ENCODE results near the gene SEC31B.

The SEC31B gene

GRCh38 chr10:100554902-100555301, 35.2 kb upstream of the SEC31B start:
- Histone ChIP-seq H3K9me3 (ENCODE audit: low read length) (no peaks in the 10 kb centered on the region), H3K4me1 (ENCODE audit: insufficient read depth, low read length, severe bottlenecking) (no peaks in the 10 kb centered on the region), H3K4me2 (ENCODE audit: low read length) (no peak overlapping the region), H3K4me3 (ENCODE audit: low read depth, low read length, poor library complexity, severe bottlenecking) (no peak overlapping the region), H3K9me2 (ENCODE audit: low read depth, low read length) (no peaks in the 10 kb centered on the region), H2AFZ (ENCODE audit: low read length) (no peak overlapping the region), H3K36me3 (ENCODE audit: insufficient read depth, low read length) (no peaks in the 10 kb centered on the region), H3K27ac (ENCODE audit: low read depth, low read length, poor library complexity, severe bottlenecking) (no peak overlapping the region), H4K20me1 (ENCODE audit: insufficient read depth, low read length) (no peaks in the 10 kb centered on the region), H3K9ac (ENCODE audit: low read length) (no peak overlapping the region), H3K27me3 (ENCODE audit: insufficient read depth, low read length) (no peaks in the 10 kb centered on the region), H3K79me2 (ENCODE audit: insufficient read depth, low read length) (no peaks in the 10 kb centered on the region), H3F3A (ENCODE audit: insufficient read depth, low read length) (no peaks in the 10 kb centered on the region)
- TF ChIP-seq EZH2 (IDR thresholded peaks at IDR 0.05; ENCODE audit: borderline replicate concordance, low read length) (no peak), CTCF (IDR thresholded peaks at IDR 0.05; ENCODE audit: low read length) (no peak)

GRCh38 chr10:100553929-100554328, 34.3 kb upstream of the SEC31B start:
- H3K4me2 ChIP-seq (ENCODE audit: low read length), result no peak overlapping the region

GRCh38 chr10:100551738-100552137, 32.1 kb upstream of the SEC31B start:
- no peak overlapping the region for H3K9ac ChIP-seq (ENCODE audit: low read length)
- H3K9me3 ChIP-seq (ENCODE audit: low read length), result no peaks in the 10 kb centered on the region
- H3K27ac ChIP-seq (ENCODE audit: low read depth, low read length, poor library complexity, severe bottlenecking), result no peak overlapping the region
- no peak overlapping the region for H3K4me2 ChIP-seq (ENCODE audit: low read length)
- H3K4me1 ChIP-seq (ENCODE audit: insufficient read depth, low read length, severe bottlenecking), result no peaks in the 10 kb centered on the region
- H3K36me3 ChIP-seq (ENCODE audit: insufficient read depth, low read length), result peaks cover 8% of the 10 kb centered on the region
- H4K20me1 ChIP-seq (ENCODE audit: insufficient read depth, low read length), result no peaks in the 10 kb centered on the region
- H3K9me2 ChIP-seq (ENCODE audit: low read depth, low read length), result no peaks in the 10 kb centered on the region
- H3K27me3 ChIP-seq (ENCODE audit: insufficient read depth, low read length), result no peaks in the 10 kb centered on the region
- no peak overlapping the region for H3K4me3 ChIP-seq (ENCODE audit: low read depth, low read length, poor library complexity, severe bottlenecking)
- no peak overlapping the region for H2AFZ ChIP-seq (ENCODE audit: low read length)
- no peaks in the 10 kb centered on the region for H3K79me2 ChIP-seq (ENCODE audit: insufficient read depth, low read length)
- no peaks in the 10 kb centered on the region for H3F3A ChIP-seq (ENCODE audit: insufficient read depth, low read length)
- no peak for TF ChIP-seq CTCF (IDR thresholded peaks at IDR 0.05; ENCODE audit: low read length)
- TF ChIP-seq EZH2 (IDR thresholded peaks at IDR 0.05; ENCODE audit: borderline replicate concordance, low read length), result no peak

More at GRCh38 chr10:100553929-100554328, 34.3 kb upstream of the SEC31B start:
- Histone ChIP-seq H3F3A (ENCODE audit: insufficient read depth, low read length) (no peaks in the 10 kb centered on the region), H2AFZ (ENCODE audit: low read length) (no peak overlapping the region), H3K36me3 (ENCODE audit: insufficient read depth, low read length) (no peaks in the 10 kb centered on the region), H4K20me1 (ENCODE audit: insufficient read depth, low read length) (no peaks in the 10 kb centered on the region), H3K27ac (ENCODE audit: low read depth, low read length, poor library complexity, severe bottlenecking) (no peak overlapping the region), H3K4me1 (ENCODE audit: insufficient read depth, low read length, severe bottlenecking) (no peaks in the 10 kb centered on the region), H3K9me2 (ENCODE audit: low read depth, low read length) (no peaks in the 10 kb centered on the region), H3K27me3 (ENCODE audit: insufficient read depth, low read length) (no peaks in the 10 kb centered on the region), H3K79me2 (ENCODE audit: insufficient read depth, low read length) (no peaks in the 10 kb centered on the region), H3K9ac (ENCODE audit: low read length) (no peak overlapping the region), H3K9me3 (ENCODE audit: low read length) (no peaks in the 10 kb centered on the region), H3K4me3 (ENCODE audit: low read depth, low read length, poor library complexity, severe bottlenecking) (no peak overlapping the region)
- TF ChIP-seq EZH2 (IDR thresholded peaks at IDR 0.05; ENCODE audit: borderline replicate concordance, low read length) (no peak), CTCF (IDR thresholded peaks at IDR 0.05; ENCODE audit: low read length) (no peak)

Measured in OCI-LY1 (cell line).